HepG2 (cell line): ENCODE data around the gene ZFAND2B. TPM values are rescaled to one million over a fixed set of nuclear protein-coding genes. Genes with fewer than 3 reads are reported as not detected.

Experiments
- ELF3 ChIP-seq: IDR thresholded peaks from 2 replicates; pipeline ENCODE4 v1.6.1; 2016; ENCODE audit warnings: missing genetic modification reagents, missing compliant biosample characterization
- HNF1A ChIP-seq, 2 experiments: sonication (generic) in 1 of 2; formaldehyde crosslinking in 1 of 2; IDR thresholded peaks; 2 replicates each; pipeline versions ENCODE4 v1.4.0 to v1.6.1; 2016 to 2020; ENCODE audit warnings: borderline replicate concordance in 1 of 2, low read depth in 1 of 2, mild to moderate bottlenecking in 1 of 2, missing genetic modification reagents in 1 of 2
- MAX ChIP-seq: IDR thresholded peaks from 2 replicates; pipeline ENCODE4 v1.6.1; 2012; ENCODE audit warnings: inconsistent platforms
- NKX3-1 ChIP-seq: sonication (generic); formaldehyde crosslinking; IDR thresholded peaks from 2 replicates; pipeline ENCODE4 v1.5.0; 2020; ENCODE audit warnings: missing genetic modification reagents
- NR1H2 ChIP-seq: sonication (generic); formaldehyde crosslinking; IDR thresholded peaks from 2 replicates; pipeline ENCODE4 v1.8.1; 2022; ENCODE audit warnings: low read depth, missing genetic modification reagents, borderline replicate concordance
- PTBP1 ChIP-seq: fragments of 200-400 bp; formaldehyde crosslinking; IDR thresholded peaks from 2 replicates; pipeline ENCODE4 v1.6.1; 2018; ENCODE audit warnings: low read length, low read depth; ENCODE audit not compliant: poor library complexity, severe bottlenecking
- SPEN ChIP-seq: sonication (generic); formaldehyde crosslinking; IDR thresholded peaks from 2 replicates; pipeline ENCODE4 v1.5.1; 2020; ENCODE audit warnings: low read depth, mild to moderate bottlenecking, missing genetic modification reagents
- TBX2 ChIP-seq: sonication (generic); formaldehyde crosslinking; IDR thresholded peaks from 2 replicates; pipeline ENCODE4 v1.5.0; 2020; ENCODE audit warnings: missing genetic modification reagents, mild to moderate bottlenecking, borderline replicate concordance
- THAP11 ChIP-seq: IDR thresholded peaks from 2 replicates; pipeline ENCODE4 v1.6.1; 2016; ENCODE audit warnings: missing biosample characterization, missing genetic modification reagents
- ZC3H4 ChIP-seq: sonication (generic); formaldehyde crosslinking; IDR thresholded peaks from 2 replicates; pipeline ENCODE4 v1.4.0; 2020; ENCODE audit warnings: missing genetic modification reagents, borderline replicate concordance
- ZNF138 ChIP-seq: sonication (generic); formaldehyde crosslinking; IDR thresholded peaks from 2 replicates; pipeline ENCODE4 v1.5.0; 2020; ENCODE audit warnings: mild to moderate bottlenecking, low read depth, missing genetic modification reagents
- ZNF18 ChIP-seq: sonication (generic); formaldehyde crosslinking; IDR thresholded peaks from 2 replicates; pipeline ENCODE4 v1.8.0; 2022; ENCODE audit warnings: mild to moderate bottlenecking, missing genetic modification reagents; ENCODE audit not compliant: insufficient replicate concordance
- ZNF205 ChIP-seq: IDR thresholded peaks from 2 replicates; pipeline ENCODE4 v1.6.1; 2018; ENCODE audit warnings: missing biosample characterization, missing genetic modification reagents
- ZNF432 ChIP-seq: sonication (generic); formaldehyde crosslinking; IDR thresholded peaks from 2 replicates; pipeline ENCODE4 v1.5.0; 2020; ENCODE audit warnings: missing genetic modification reagents, mild to moderate bottlenecking, borderline replicate concordance
- ZNF569 ChIP-seq: sonication (generic); formaldehyde crosslinking; IDR thresholded peaks from 2 replicates; pipeline ENCODE4 v1.5.0; 2020; ENCODE audit warnings: mild to moderate bottlenecking, missing genetic modification reagents, moderate library complexity, borderline replicate concordance
- ZNF652 ChIP-seq: IDR thresholded peaks from 2 replicates; pipeline ENCODE4 v1.6.1; 2016; ENCODE audit warnings: low read depth, borderline replicate concordance
- polyA plus RNA-seq, 8 experiments: library from polyadenylated mRNA; depleted of rRNA in 3 of 8; stranded (reverse) in 7 of 8; unstranded in 1 of 8; fragments of >200 nt; fragmentation: Illumina TruSeq in 4 of 8; extraction: Trizol in 4 of 8; gene quantifications; 2 replicates each; pipeline versions ENCODE4 v1.2.1 to v1.2.3, GENCODE V29; 2011 to 2016; ENCODE audit warnings: low read depth in 4 of 8, missing spikeins in 1 of 8, mixed read lengths in 1 of 8; ENCODE audit not compliant: insufficient read depth in 1 of 8
- total RNA-seq, 5 experiments: library from RNA; depleted of rRNA; stranded (reverse); fragments of >200 nt; fragmentation: Illumina TruSeq; extraction: Trizol; gene quantifications; 2 replicates each; pipeline ENCODE4 v1.2.3, GENCODE V29; 2016; ENCODE audit warnings: low read depth in 1 of 5
- TF ChIP-seq, protein P1 (sequence below): sonication (generic); formaldehyde crosslinking; IDR thresholded peaks from 2 replicates; pipeline ENCODE4 v1.5.1; 2020; ENCODE audit warnings: missing genetic modification reagents, mild to moderate bottlenecking, borderline replicate concordance
- TF ChIP-seq, protein P2 (sequence below): sonication (generic); formaldehyde crosslinking; IDR thresholded peaks from 2 replicates; pipeline ENCODE4 v1.8.1; 2022; ENCODE audit warnings: low read depth, mild to moderate bottlenecking, missing genetic modification reagents

Gene ZFAND2B
- total and polyA plus RNA-seq, 2 of the 13 experiments (the other 11 are each of a cell fraction or from before 2014, with no cell fraction given) = 53.3 to 115 TPM

- TF ChIP-seq HNF1A (IDR thresholded peaks at IDR 0.05; ENCODE audit: low read depth) (no peak; the same call in 1 of the 2 replicates), HNF1A (CRISPR knock-in tag; IDR thresholded peaks at IDR 0.05; ENCODE audit: borderline replicate concordance) (peak; percentile 15; the same call in 1 of the 2 replicates), TBX2 (CRISPR knock-in tag) (peak; percentile 64; the same call in 1 of the 2 replicates), NKX3-1 (0 out of 2 replicates have a peak, but pooled peaks have one; percentile 21), ZNF569 (CRISPR knock-in tag) (no peak), NR1H2 (no peak), ELF3 (CRISPR knock-in tag) (no peak; the same call in 1 of the 2 replicates), MAX (peak; percentile 60), ZNF18 (CRISPR knock-in tag) (peak; percentile 71), PTBP1 (peak; percentile 57), ZNF205 (CRISPR knock-in tag) (no peak), ZNF652 (no peak), SPEN (CRISPR knock-in tag) (peak; percentile 22; the same call in 1 of the 2 replicates), ZC3H4 (CRISPR knock-in tag) (no peak), ZNF432 (CRISPR knock-in tag) (no peak), THAP11 (CRISPR knock-in tag) (no peak), ZNF138 (0 out of 2 replicates have a peak, but pooled peaks have one; percentile 55)
- TF ChIP-seq, protein P1, sequence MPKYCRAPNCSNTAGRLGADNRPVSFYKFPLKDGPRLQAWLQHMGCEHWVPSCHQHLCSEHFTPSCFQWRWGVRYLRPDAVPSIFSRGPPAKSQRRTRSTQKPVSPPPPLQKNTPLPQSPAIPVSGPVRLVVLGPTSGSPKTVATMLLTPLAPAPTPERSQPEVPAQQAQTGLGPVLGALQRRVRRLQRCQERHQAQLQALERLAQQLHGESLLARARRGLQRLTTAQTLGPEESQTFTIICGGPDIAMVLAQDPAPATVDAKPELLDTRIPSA = no peak
- TF ChIP-seq, protein P2, sequence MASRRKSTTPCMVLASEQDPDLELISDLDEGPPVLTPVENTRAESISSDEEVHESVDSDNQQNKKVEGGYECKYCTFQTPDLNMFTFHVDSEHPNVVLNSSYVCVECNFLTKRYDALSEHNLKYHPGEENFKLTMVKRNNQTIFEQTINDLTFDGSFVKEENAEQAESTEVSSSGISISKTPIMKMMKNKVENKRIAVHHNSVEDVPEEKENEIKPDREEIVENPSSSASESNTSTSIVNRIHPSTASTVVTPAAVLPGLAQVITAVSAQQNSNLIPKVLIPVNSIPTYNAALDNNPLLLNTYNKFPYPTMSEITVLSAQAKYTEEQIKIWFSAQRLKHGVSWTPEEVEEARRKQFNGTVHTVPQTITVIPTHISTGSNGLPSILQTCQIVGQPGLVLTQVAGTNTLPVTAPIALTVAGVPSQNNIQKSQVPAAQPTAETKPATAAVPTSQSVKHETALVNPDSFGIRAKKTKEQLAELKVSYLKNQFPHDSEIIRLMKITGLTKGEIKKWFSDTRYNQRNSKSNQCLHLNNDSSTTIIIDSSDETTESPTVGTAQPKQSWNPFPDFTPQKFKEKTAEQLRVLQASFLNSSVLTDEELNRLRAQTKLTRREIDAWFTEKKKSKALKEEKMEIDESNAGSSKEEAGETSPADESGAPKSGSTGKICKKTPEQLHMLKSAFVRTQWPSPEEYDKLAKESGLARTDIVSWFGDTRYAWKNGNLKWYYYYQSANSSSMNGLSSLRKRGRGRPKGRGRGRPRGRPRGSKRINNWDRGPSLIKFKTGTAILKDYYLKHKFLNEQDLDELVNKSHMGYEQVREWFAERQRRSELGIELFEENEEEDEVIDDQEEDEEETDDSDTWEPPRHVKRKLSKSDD (CRISPR knock-in tag) = no peak
Observed at GRCh38 chr2:219253753-219254589, 47.4 kb downstream of the ZFAND2B start, which contains the start of gene TUBA4A (continued).
